Measurements from ENCODE around the gene RRN3.
"Not testable (repeated sequence)": the region's sequence is repeated elsewhere in the genome, so short reads cannot be mapped to it uniquely, and the experiment has no call there.

- TF ChIP-seq POLR2A, EP300, CTCF (IDR thresholded peaks at IDR 0.05): not testable (repeated sequence)
Observed at GRCh38 chr16:15062085-15062810, 31.8 kb downstream of the RRN3 start.

All from ovary (tissue), 3 donors.